Measurements from ENCODE around the gene FOXO1. TPM values are rescaled to one million over a fixed set of nuclear protein-coding genes. Genes with fewer than 3 reads are reported as not detected.

The FOXO1 gene
- total RNA-seq, 3 donors from 2014 or later: 54.1 to 163 (median 67.2) TPM

GRCh38 chr13:40514802-40515201 lies 151.6 kb downstream of the FOXO1 start:
- Histone ChIP-seq H3K27ac (no peak overlapping the region), H3K4me3 (no peak overlapping the region), H3K4me1 (no peaks in the 10 kb centered on the region), H3K27me3 (no peaks in the 10 kb centered on the region), H3K36me3 (no peaks in the 10 kb centered on the region), H3K9me3 (no peaks in the 10 kb centered on the region)
- intact Hi-C loops (cut with DNase I; ENCODE audit: low total_unique reads): no loop called here
- no peak for DNase-seq (ENCODE audit: low spot score in 2 of 2)
- TF ChIP-seq CTCF (IDR thresholded peaks at IDR 0.05): no peak
- no peak for TF ChIP-seq POLR2AphosphoS5 (IDR thresholded peaks at IDR 0.05)
- no peak for TF ChIP-seq POLR2A (IDR thresholded peaks at IDR 0.05)

GRCh38 chr13:40509876-40510275 lies 156.6 kb downstream of the FOXO1 start:
- no peak for DNase-seq (ENCODE audit: low spot score in 2 of 2)
- Histone ChIP-seq H3K36me3 (no peaks in the 10 kb centered on the region), H3K4me3 (no peak overlapping the region), H3K4me1 (no peaks in the 10 kb centered on the region), H3K27ac (no peak overlapping the region), H3K27me3 (no peaks in the 10 kb centered on the region), H3K9me3 (no peaks in the 10 kb centered on the region)
- TF ChIP-seq CTCF (IDR thresholded peaks at IDR 0.05): no peak
- TF ChIP-seq POLR2AphosphoS5 (IDR thresholded peaks at IDR 0.05): no peak
- no peak for TF ChIP-seq POLR2A (IDR thresholded peaks at IDR 0.05)
- intact Hi-C loops (cut with DNase I; ENCODE audit: low total_unique reads): no loop called here

GRCh38 chr13:40508767-40509342 lies 157.6 kb downstream of the FOXO1 start:
- TF ChIP-seq POLR2A (IDR thresholded peaks at IDR 0.05) (no peak), CTCF (IDR thresholded peaks at IDR 0.05) (no peak)
- no peak for DNase-seq (ENCODE audit: low spot score in 2 of 2)
- peak overlapping the region; percentile 72 to 74 for H3K27ac ChIP-seq

GRCh38 chr13:40508127-40508526 lies 158.3 kb downstream of the FOXO1 start:
- H3K36me3 ChIP-seq: no peaks in the 10 kb centered on the region
- TF ChIP-seq POLR2AphosphoS5 (IDR thresholded peaks at IDR 0.05): peak in 2 of 3 donors; percentile 41 to 90
- TF ChIP-seq POLR2A (IDR thresholded peaks at IDR 0.05): no peak
- H3K27ac ChIP-seq: peak overlapping the region; percentile 72 to 74
- no peaks in the 10 kb centered on the region for H3K9me3 ChIP-seq
- no peaks in the 10 kb centered on the region for H3K27me3 ChIP-seq
- DNase-seq (ENCODE audit: low spot score in 2 of 2): no peak
- intact Hi-C loops (cut with DNase I; ENCODE audit: low total_unique reads): no loop called here
- peak overlapping the region in 1 of 3 donors; percentile 21 for H3K4me3 ChIP-seq
- no peaks in the 10 kb centered on the region for H3K4me1 ChIP-seq

More at GRCh38 chr13:40508767-40509342, 157.6 kb downstream of the FOXO1 start:
- intact Hi-C loops (cut with DNase I; ENCODE audit: low total_unique reads): no loop called here
- Histone ChIP-seq H3K36me3 (no peaks in the 10 kb centered on the region), H3K4me3 (no peak overlapping the region), H3K9me3 (no peaks in the 10 kb centered on the region), H3K27me3 (no peaks in the 10 kb centered on the region), H3K4me1 (no peaks in the 10 kb centered on the region)

- TF ChIP-seq POLR2A (IDR thresholded peaks at IDR 0.05) (no peak), POLR2AphosphoS5 (IDR thresholded peaks at IDR 0.05) (no peak), CTCF (IDR thresholded peaks at IDR 0.05) (no peak)
- no peak overlapping the region for H3K4me3 ChIP-seq
These were observed 159.6 kb downstream of the FOXO1 start for GRCh38 chr13:40506592-40507446.

More at GRCh38 chr13:40506592-40507446, 159.6 kb downstream of the FOXO1 start:
- H3K4me1 ChIP-seq: no peaks in the 10 kb centered on the region
- intact Hi-C loops (cut with DNase I; ENCODE audit: low total_unique reads): no loop called here
- H3K9me3 ChIP-seq: no peaks in the 10 kb centered on the region
- H3K27ac ChIP-seq: no peak overlapping the region
- H3K27me3 ChIP-seq: no peaks in the 10 kb centered on the region
- DNase-seq (ENCODE audit: low spot score in 2 of 2): no peak
- no peaks in the 10 kb centered on the region for H3K36me3 ChIP-seq

Other genes with a start within 250 kb of the FOXO1 start
- 10 to 100 TPM; 15.8 to 29.7 (median 23.3) TPM for gene MRPS31, start 104.5 kb upstream of the FOXO1 start, total RNA-seq
- gene SLC25A15, start 123.0 kb upstream of the FOXO1 start, total RNA-seq: 10 to 100 TPM in 1 of 3 donors, 1 to 10 TPM in 2; 6.9 to 13.4 (median 7.5) TPM